Osteocyte (in vitro differentiated cells): ENCODE measurements around the gene CACNG7. TPM values are rescaled to one million over a fixed set of nuclear protein-coding genes. Genes with fewer than 3 reads are reported as not detected.
"Not testable (repeated sequence)": the region's sequence is repeated elsewhere in the genome, so short reads cannot be mapped to it uniquely, and the experiment has no call there.

Source experiments
- DNase-seq: peaks from one replicate; pipeline ENCODE4 v3.0.0; 2021; ENCODE audit warnings: mixed read lengths; ENCODE audit not compliant: unreplicated experiment; ENCODE audit errors: extremely low spot score
- H3K27ac Mint-ChIP-seq: one replicate; pipeline ENCODE4 v1.8.0; 2021; ENCODE audit warnings: mild to moderate bottlenecking, mixed read lengths; ENCODE audit not compliant: unreplicated experiment
- H3K27me3 Mint-ChIP-seq: one replicate; pipeline ENCODE4 v1.8.0; 2021; ENCODE audit warnings: mixed read lengths; ENCODE audit not compliant: unreplicated experiment
- H3K36me3 Mint-ChIP-seq: one replicate; pipeline ENCODE4 v1.8.0; 2021; ENCODE audit warnings: mixed read lengths; ENCODE audit not compliant: unreplicated experiment
- H3K4me1 Mint-ChIP-seq: one replicate; pipeline ENCODE4 v1.8.0; 2021; ENCODE audit warnings: mixed read lengths; ENCODE audit not compliant: unreplicated experiment
- H3K4me3 Mint-ChIP-seq: one replicate; pipeline ENCODE4 v1.8.0; 2021; ENCODE audit warnings: mild to moderate bottlenecking, moderate library complexity, mixed read lengths; ENCODE audit not compliant: unreplicated experiment
- H3K9me3 Mint-ChIP-seq: one replicate; pipeline ENCODE4 v1.8.0; 2021; ENCODE audit warnings: mixed read lengths; ENCODE audit not compliant: unreplicated experiment
- total RNA-seq: library from RNA; stranded (reverse); gene quantifications from 2 replicates; pipeline ENCODE4 v1.2.1, GENCODE V29; 2021
- TF ChIP-seq, protein P1 (sequence below): fragments of 200-600 bp; sonication (generic); IDR thresholded peaks from 2 replicates; pipeline ENCODE4 v1.5.0; 2021; ENCODE audit warnings: antibody characterized with exemption, mild to moderate bottlenecking, moderate library complexity

Gene CACNG7
- total RNA-seq, 1 donor from 2014 or later: not detected

GRCh38 chr19:53867225-53868090, 41.6 kb upstream of the CACNG7 start, which contains the start of gene MYADM:
TSS of gene MYADM (plus strand) at chr19:53867883. CDS start at chr19:53873530, 5,647 bp downstream.
- H3K4me1 Mint-ChIP-seq: peaks cover 36% of the 10 kb centered on the region
- peak within 1 kb of the TSS; percentile 100 for H3K27ac Mint-ChIP-seq
- peak; percentile 100 for DNase-seq
- H3K9me3 Mint-ChIP-seq: no peaks in the 10 kb centered on the region
- peaks cover 10% of the 10 kb centered on the region for H3K36me3 Mint-ChIP-seq
- TF ChIP-seq, protein P1, sequence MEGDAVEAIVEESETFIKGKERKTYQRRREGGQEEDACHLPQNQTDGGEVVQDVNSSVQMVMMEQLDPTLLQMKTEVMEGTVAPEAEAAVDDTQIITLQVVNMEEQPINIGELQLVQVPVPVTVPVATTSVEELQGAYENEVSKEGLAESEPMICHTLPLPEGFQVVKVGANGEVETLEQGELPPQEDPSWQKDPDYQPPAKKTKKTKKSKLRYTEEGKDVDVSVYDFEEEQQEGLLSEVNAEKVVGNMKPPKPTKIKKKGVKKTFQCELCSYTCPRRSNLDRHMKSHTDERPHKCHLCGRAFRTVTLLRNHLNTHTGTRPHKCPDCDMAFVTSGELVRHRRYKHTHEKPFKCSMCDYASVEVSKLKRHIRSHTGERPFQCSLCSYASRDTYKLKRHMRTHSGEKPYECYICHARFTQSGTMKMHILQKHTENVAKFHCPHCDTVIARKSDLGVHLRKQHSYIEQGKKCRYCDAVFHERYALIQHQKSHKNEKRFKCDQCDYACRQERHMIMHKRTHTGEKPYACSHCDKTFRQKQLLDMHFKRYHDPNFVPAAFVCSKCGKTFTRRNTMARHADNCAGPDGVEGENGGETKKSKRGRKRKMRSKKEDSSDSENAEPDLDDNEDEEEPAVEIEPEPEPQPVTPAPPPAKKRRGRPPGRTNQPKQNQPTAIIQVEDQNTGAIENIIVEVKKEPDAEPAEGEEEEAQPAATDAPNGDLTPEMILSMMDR: no peak
- H3K27me3 Mint-ChIP-seq: no peaks in the 10 kb centered on the region
- H3K4me3 Mint-ChIP-seq: peak within 1 kb of the TSS; percentile 97

GRCh38 chr19:53868091-53868891, 40.8 kb upstream of the CACNG7 start:
- Mint-ChIP-seq H3K27me3 (no peaks in the 10 kb centered on the region), H3K4me3 (peak overlapping the region; percentile 97), H3K4me1 (peaks cover 36% of the 10 kb centered on the region), H3K9me3 (no peaks in the 10 kb centered on the region), H3K36me3 (peaks cover 14% of the 10 kb centered on the region), H3K27ac (peak overlapping the region; percentile 100)
- TF ChIP-seq, protein P1: no peak
- peak; percentile 91 for DNase-seq

GRCh38 chr19:53868892-53869804, 39.9 kb upstream of the CACNG7 start:
- Mint-ChIP-seq H3K4me1 (peaks cover 36% of the 10 kb centered on the region), H3K4me3 (peak overlapping the region; percentile 97), H3K27me3 (no peaks in the 10 kb centered on the region), H3K9me3 (no peaks in the 10 kb centered on the region), H3K36me3 (peaks cover 23% of the 10 kb centered on the region), H3K27ac (peak overlapping the region; percentile 93)
- peak; percentile 95 for DNase-seq
- TF ChIP-seq, protein P1: peak; percentile 40

- Mint-ChIP-seq H3K4me3 (peak overlapping the region; percentile 97), H3K27ac (peak overlapping the region; percentile 92), H3K36me3 (peaks cover 30% of the 10 kb centered on the region), H3K4me1 (peaks cover 39% of the 10 kb centered on the region)
- H3K27me3 Mint-ChIP-seq, H3K9me3 Mint-ChIP-seq, DNase-seq: not testable (repeated sequence)
Observed at GRCh38 chr19:53869805-53870484, 39.1 kb upstream of the CACNG7 start.

- Mint-ChIP-seq H3K36me3 (peaks cover 32% of the 10 kb centered on the region), H3K4me3 (peak overlapping the region; percentile 48), H3K27me3 (no peaks in the 10 kb centered on the region), H3K9me3 (no peaks in the 10 kb centered on the region), H3K4me1 (peaks cover 34% of the 10 kb centered on the region), H3K27ac (peak overlapping the region; percentile 60)
- TF ChIP-seq, protein P1: no peak
- no peak for DNase-seq
Observed at GRCh38 chr19:53870485-53870844, 38.6 kb upstream of the CACNG7 start.
